HG03378 (cell line): ENCODE measurements around the gene SH3D19.
A peak's percentile ranks its signal among the peaks of the same experiment; 100 is the strongest.
"Not testable (repeated sequence)": the region's sequence is repeated elsewhere in the genome, so short reads cannot be mapped to it uniquely, and the experiment has no call there.

ENCODE experiments used
- ATAC-seq: cut with Tn5 transposase; IDR thresholded peaks from one replicate; pipeline ENCODE4 v1.9.1; 2021; ENCODE audit warnings: mild to moderate bottlenecking, moderate library complexity; ENCODE audit not compliant: unreplicated experiment

Gene SH3D19

DNA sequence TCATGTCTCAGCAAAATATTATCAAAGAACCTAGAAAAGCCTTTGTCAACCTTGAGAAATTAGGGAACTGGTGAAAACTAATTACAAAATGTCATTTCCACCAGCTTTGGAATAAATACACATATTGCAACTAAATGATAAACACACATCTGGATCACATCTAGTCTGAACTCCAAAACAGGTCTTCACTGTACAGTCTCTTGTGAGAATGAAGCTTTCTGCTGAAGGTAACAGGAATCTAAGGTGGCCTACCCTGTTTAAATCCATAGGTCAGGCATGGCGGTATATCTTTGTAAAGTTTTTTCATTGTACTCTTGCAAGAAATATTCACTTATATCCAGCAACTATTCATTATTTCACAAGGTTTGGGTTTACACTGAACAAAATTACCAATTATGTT, 1.7 kb downstream of the SH3D19 start:
- ATAC-seq, result no peak

DNA sequence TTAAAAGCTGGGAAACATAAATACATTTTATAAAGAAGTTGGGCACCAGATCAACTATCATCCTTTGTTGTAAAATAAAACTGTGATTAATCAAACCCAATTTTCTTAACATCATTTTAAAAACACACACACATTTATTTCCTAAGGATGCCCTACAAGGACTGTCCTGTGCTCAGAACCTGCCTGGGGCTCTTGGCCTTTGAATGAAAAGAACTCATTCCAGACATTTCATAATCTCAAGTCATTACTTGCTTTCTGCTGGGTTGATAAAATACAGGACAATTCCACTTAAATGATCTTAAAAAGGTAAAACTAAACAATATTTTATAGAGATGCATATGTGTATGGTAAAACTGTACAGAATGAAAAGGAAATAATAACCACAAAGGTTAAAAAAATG, 2.8 kb downstream of the SH3D19 start:
- no peak for ATAC-seq

- ATAC-seq, result not testable (repeated sequence)
Measured at GRCh38 chr4:151322161-151322560, 3.2 kb downstream of the SH3D19 start.

DNA sequence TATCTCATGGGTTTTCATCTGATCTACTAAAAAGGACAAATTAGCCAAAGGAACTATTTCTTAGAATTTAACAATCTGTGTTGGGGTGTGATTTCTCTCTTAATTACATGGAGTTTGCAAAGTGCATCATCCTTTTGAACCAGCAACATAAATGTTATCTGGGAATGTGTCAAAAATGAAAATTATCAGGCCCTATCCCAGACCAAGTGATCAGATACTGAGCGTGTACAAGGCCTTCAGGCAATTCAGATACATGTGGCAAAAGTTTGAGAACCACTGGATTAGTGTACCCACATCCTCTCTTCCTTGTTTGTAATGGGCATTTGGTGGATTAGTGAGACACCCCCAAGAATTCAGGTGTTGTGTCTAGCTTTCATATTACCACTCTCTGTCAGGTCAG, 3.8 kb downstream of the SH3D19 start:
- no peak for ATAC-seq

- ATAC-seq, result no peak
Measured at GRCh38 chr4:151319490-151319889, 5.9 kb downstream of the SH3D19 start.

DNA sequence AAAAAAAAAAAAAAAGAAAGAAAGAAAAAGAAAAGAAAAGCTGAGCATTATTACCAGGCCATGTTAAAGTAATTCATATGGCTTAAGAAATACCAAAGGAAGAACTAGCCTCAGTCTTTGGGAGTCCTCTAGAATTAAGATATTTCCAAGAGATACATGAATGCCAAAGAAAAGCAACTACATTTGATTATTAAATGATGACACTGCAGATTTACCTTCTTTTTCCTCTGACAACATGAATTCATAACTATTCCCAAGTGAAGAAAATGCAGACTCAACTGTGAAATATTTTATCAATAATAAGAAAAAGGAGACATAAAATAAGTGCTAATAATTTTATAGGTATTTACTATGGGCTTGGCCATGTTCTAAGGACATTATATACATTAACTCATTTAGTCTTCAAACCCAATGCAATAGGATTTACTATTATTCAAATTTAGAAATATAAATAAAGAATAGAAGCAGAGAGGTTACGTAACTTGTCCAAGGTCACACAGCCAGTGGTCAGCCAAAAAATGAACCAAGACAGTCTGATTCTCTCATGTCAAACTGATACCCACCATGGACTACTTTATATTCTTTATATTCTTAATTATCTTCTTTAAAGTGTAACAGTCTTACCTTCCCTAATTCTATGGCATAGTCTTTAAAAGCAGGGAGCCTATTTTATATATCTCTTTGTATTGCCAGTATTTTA, 6.9 kb downstream of the SH3D19 start:
- no peak for ATAC-seq

GRCh38 chr4:151316645-151317044, 8.8 kb downstream of the SH3D19 start:
- ATAC-seq, result no peak

- no peak for ATAC-seq
Measured at GRCh38 chr4:151315212-151315886, 10.1 kb downstream of the SH3D19 start.

- no peak for ATAC-seq
Measured at GRCh38 chr4:151314479-151314878, 10.9 kb downstream of the SH3D19 start.

DNA sequence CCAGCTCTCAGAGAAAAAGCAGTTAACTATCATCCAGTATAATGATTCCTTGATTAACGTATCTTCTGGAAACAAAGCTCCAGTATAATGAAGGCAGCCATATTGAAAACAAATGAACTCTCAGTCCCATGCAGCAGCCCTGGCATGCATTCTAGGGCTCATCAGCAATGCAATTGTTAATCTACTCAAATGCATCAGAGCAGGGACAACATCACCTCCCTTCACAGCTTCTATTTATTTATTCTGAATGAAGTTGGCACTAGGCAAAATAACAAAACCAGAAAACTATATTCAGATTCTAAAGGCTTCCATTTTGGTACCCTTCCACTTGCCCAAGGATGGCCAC, 11.4 kb downstream of the SH3D19 start:
- ATAC-seq, result no peak

DNA sequence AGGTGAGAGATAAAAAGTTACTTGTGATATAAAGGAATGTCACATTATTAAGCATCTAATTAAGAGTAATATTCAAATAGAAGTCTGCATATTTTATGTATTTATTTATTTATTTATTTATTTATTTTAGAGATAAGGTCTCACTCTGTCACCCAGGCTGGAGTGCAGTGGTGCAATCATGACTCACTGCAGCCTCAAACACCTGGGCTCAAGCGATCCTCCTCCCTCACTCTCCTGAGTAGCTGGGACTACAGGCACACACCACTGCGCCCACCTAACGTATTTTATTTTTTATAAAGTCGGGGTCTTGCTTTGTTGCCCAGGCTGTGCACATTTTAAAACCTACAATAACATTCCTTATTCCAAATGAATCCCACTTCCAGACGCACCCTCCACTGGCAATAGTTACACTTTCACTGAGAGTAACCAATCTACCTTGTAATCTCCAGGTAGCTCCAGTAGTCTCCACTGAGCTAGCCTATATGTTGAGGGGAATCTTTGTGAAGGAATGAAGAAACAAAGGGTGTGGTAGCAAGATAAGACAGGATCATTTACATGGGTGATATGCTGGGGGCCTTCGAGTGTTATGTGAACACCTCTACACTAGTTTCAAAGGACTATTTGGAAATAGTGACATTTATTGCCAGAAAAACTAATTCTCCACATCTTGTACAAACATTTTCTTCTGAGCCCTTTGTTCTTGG, 11.9 kb downstream of the SH3D19 start:
- ATAC-seq, result no peak

DNA sequence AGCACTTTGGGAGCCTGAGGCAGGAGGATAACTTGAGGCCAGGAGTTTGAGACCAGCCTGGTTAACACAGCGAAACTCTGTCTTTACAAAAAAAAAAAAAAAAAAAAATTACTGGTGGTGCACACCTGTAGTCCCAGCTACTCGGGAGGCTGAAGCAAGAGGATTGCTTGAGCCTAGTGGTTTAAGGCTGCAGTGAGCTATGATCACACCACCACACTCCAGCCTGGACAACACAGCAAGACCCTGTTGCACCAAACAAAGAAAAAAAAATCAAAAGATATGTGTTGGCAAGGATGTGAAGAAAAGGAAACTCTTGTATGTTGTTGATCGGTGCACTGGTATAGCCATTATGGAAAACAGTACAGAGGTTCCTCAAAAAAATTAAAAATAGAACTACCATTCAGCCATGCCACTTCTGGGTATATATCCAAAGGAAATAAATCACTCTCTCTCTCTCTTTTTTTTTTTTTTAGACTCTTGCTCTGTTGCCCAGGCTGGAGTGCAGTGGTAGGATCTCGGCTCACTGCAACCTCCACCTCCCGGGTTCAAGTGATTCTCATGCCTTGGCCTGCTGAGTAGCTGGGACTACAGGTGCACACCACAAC, 15.2 kb downstream of the SH3D19 start:
- no peak for ATAC-seq

DNA sequence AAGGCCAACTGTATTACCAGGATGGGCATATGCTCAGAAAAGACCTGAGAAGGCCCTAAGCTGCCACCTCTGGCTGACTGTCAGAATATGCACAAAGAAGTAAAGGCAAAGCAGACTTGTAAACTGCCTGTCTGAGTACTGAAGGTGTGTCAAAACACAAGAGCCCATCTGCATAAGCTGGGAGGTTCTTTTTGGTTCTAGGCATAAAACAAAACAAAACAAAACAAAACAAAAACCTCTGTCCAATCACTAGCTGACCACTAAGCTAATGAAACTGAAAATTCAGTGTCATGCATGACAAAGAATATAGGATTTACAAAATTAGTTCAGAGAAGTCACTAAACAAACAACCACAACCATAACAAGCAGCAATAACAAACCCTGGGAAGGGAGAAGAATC, 20.6 kb downstream of the SH3D19 start:
- peak; percentile 53 for ATAC-seq

DNA sequence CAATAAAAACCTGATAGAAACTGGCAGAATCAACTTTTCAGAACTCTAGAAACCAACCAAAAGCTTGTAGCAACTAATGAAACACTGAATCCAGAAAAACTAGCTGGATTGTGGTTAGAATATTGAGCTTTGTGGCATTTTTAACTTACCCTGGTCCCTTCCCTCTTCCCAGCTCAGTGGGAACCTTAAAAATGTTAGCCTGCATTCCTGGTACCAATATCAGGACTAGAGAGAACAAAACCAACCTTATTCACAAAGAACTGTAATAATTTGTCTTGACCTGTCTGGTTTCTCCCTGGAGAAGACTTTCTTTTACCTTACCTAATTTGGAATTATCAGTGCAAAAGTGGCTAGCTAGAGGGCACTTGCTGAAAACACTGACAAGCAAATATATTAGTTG, 21.2 kb downstream of the SH3D19 start:
- no peak for ATAC-seq

- ATAC-seq, result no peak
Measured at GRCh38 chr4:151302432-151302831, 23.0 kb downstream of the SH3D19 start.

DNA sequence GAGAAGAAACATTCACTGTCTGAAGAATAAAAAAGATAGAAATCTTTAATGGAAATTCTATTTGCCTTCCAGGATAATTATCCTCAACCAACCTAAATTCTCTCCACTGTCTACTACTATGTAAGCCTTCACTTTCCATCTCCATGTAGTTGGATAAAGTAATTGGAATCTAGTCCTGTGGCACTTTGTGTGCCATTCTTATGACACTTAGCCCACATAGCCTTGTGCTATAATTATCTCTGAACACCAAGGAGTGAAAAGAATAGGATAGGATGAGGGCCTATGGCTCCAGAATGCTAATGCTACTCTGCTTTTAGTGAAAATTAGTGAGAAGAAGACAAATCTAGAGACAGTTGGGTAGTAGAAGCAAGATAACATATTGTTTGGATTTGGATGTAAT, 28.2 kb downstream of the SH3D19 start:
- no peak for ATAC-seq

GRCh38 chr4:151296227-151296626, 29.2 kb downstream of the SH3D19 start:
- no peak for ATAC-seq

DNA sequence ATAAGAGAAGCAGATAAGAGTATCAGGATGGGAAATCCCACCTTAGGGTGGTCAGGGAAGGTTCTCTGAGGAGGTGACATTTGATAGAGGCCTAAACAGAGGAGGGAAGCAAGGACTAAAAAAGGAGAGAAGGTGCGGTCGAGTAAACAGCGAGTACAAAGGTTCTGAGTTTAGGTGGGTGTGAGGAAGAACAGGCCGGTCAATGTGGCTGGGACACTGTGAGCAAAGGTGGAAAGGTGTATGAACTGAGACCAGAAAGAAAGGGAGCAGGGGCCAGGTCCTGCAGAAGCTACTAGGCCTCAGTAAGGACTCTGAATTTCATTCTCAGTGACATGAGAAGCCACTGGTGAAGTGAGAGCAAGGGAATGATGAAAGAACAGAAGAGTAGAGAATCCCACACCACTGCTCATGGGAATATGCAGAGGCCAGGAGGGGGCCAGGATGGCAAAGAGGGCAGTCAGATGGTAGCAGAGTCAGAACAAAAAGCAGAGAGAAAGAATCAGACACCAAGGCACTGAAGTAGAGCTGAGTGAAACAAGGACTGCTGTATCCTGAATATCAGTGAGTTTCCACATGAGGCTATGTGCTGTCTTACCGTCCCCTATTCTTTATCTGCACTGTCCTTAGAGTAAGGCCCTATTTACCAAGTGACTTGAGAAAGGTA, 30.4 kb downstream of the SH3D19 start:
- ATAC-seq, result no peak

GRCh38 chr4:151292038-151292437, 33.4 kb downstream of the SH3D19 start:
- no peak for ATAC-seq

DNA sequence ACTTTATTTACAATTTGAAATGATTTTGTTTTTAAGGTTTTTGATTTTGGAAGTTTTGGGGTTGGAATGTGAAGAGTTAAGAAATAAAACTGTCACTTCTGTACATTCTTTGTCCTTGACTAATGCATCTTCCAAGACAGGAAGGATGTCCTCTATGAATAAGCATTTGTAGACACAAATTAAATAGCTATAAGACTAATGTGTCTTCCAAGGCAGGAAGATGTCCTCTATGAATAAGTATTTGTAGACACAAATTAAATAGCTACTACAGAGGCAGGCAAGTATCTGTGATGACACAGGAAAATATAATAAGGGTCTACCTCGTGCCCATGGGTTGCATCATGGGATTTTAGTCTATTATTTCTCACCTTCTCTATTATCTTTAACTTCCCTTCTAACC, 33.9 kb downstream of the SH3D19 start:
- no peak for ATAC-seq

DNA sequence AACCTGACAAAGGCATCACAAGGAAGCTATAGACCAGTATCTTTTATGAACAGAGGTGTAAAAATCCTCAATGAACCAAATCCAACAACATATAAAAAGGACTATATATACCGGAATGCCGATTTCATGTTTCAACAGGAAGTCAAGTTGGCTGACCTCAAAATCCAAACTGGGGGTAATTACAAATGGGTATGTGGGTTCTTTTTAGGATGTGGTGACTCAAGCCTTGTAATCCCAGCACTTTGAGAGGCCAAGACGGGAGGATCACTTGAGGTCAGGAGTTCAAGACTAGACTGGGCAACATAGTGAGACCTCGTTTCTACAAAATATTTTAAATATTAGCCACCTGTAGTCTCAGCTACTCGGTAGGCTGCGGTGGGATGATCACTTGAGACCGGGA, 38.0 kb downstream of the SH3D19 start:
- no peak for ATAC-seq
